Measurements from ENCODE around the gene SMYD1. TPM values are rescaled to one million over a fixed set of nuclear protein-coding genes. Genes with fewer than 3 reads are reported as not detected.

Gene SMYD1
- polyA plus RNA-seq, 1 donor from 2014 or later = not detected

GRCh38 chr2:88117973-88118372 is 50.3 kb downstream of the SMYD1 start:
- H2AFZ ChIP-seq (ENCODE audit: low read depth, low read length) = no peak overlapping the region

GRCh38 chr2:88121678-88122077 is 54.1 kb downstream of the SMYD1 start:
- no peak overlapping the region for H3K4me3 ChIP-seq (ENCODE audit: low read length)
- no peak for TF ChIP-seq EZH2 (IDR thresholded peaks at IDR 0.05; ENCODE audit: borderline replicate concordance, insufficient read depth, low read length, poor library complexity, severe bottlenecking)
- TF ChIP-seq REST (IDR thresholded peaks at IDR 0.05; ENCODE audit: borderline replicate concordance) = no peak
- TF ChIP-seq SMC3 (conservative IDR thresholded peaks at IDR 0.05; ENCODE audit: poor library complexity) = no peak
- no peak for TF ChIP-seq MXI1 (conservative IDR thresholded peaks at IDR 0.05; ENCODE audit: poor library complexity, severe bottlenecking)
- no peak for TF ChIP-seq EP300 (conservative IDR thresholded peaks at IDR 0.05; ENCODE audit: poor library complexity, severe bottlenecking)
- TF ChIP-seq POLR2AphosphoS5 (IDR thresholded peaks at IDR 0.05) = no peak
- TF ChIP-seq CTCF (IDR thresholded peaks at IDR 0.05; ENCODE audit: poor library complexity, severe bottlenecking) = no peak
- TF ChIP-seq TAF1 (IDR thresholded peaks at IDR 0.05; ENCODE audit: low read depth) = no peak
- no peak for TF ChIP-seq RAD21 (conservative IDR thresholded peaks at IDR 0.05)
- H4K20me1 ChIP-seq (ENCODE audit: insufficient read depth) = no peaks in the 10 kb centered on the region
- no peaks in the 10 kb centered on the region for H3K9me2 ChIP-seq (ENCODE audit: insufficient read depth, low read length)
- H3K79me2 ChIP-seq (replicated peaks; ENCODE audit: insufficient read depth, low read length) = no peaks in the 10 kb centered on the region
- H3K27me3 ChIP-seq (ENCODE audit: insufficient read depth, low read depth, low read length) = no peaks in the 10 kb centered on the region
- H2AFZ ChIP-seq (ENCODE audit: low read depth, low read length) = no peak overlapping the region
- no peaks in the 10 kb centered on the region for H3F3A ChIP-seq (ENCODE audit: insufficient read depth, low read length, poor library complexity, severe bottlenecking)
- H3K9ac ChIP-seq (ENCODE audit: low read length) = no peak overlapping the region
- no peaks in the 10 kb centered on the region for H3K9me3 ChIP-seq (ENCODE audit: low read length)
- no peak overlapping the region for H3K4me2 ChIP-seq (ENCODE audit: low read length)
- H3K27ac ChIP-seq (ENCODE audit: low read length) = no peak overlapping the region
- no peaks in the 10 kb centered on the region for H3K36me3 ChIP-seq (ENCODE audit: insufficient read depth, low read length)

More at GRCh38 chr2:88117973-88118372, 50.3 kb downstream of the SMYD1 start:
- Histone ChIP-seq H3F3A (ENCODE audit: insufficient read depth, low read length, poor library complexity, severe bottlenecking) (no peaks in the 10 kb centered on the region), H4K20me1 (ENCODE audit: insufficient read depth) (no peaks in the 10 kb centered on the region), H3K27ac (ENCODE audit: low read length) (no peak overlapping the region), H3K9me3 (ENCODE audit: low read length) (no peaks in the 10 kb centered on the region), H3K36me3 (ENCODE audit: insufficient read depth, low read length) (no peaks in the 10 kb centered on the region), H3K9me2 (ENCODE audit: insufficient read depth, low read length) (no peaks in the 10 kb centered on the region), H3K4me2 (ENCODE audit: low read length) (no peak overlapping the region), H3K4me3 (ENCODE audit: low read length) (no peak overlapping the region), H3K27me3 (ENCODE audit: insufficient read depth, low read depth, low read length) (no peaks in the 10 kb centered on the region), H3K79me2 (replicated peaks; ENCODE audit: insufficient read depth, low read length) (no peaks in the 10 kb centered on the region), H3K9ac (ENCODE audit: low read length) (no peak overlapping the region)
- TF ChIP-seq TAF1 (IDR thresholded peaks at IDR 0.05; ENCODE audit: low read depth) (no peak), REST (IDR thresholded peaks at IDR 0.05; ENCODE audit: borderline replicate concordance) (no peak), RAD21 (conservative IDR thresholded peaks at IDR 0.05) (no peak)

Data from neural cell (in vitro differentiated cells).